HEK293 (cell line): ENCODE measurements around the gene POU4F3.

Experiments
- CTCF ChIP-seq: fragments of 450-650 bp; formaldehyde crosslinking; IDR thresholded peaks from 2 replicates; pipeline ENCODE4 v1.5.1; 2016; ENCODE audit warnings: missing biosample characterization, missing genetic modification characterization
- ZFP69B ChIP-seq: fragments of 450-650 bp; formaldehyde crosslinking; IDR thresholded peaks from 2 replicates; pipeline ENCODE4 v1.5.1; 2016; ENCODE audit warnings: missing biosample characterization, missing genetic modification characterization
- ZNF391 ChIP-seq: fragments of 450-650 bp; formaldehyde crosslinking; IDR thresholded peaks from 2 replicates; pipeline ENCODE4 v1.5.1; 2016; ENCODE audit warnings: low read depth, missing biosample characterization, missing genetic modification characterization, borderline replicate concordance
- ZNF449 ChIP-seq: fragments of 450-650 bp; formaldehyde crosslinking; IDR thresholded peaks from 2 replicates; pipeline ENCODE4 v1.5.1; 2017; ENCODE audit warnings: missing biosample characterization, mild to moderate bottlenecking, missing genetic modification characterization, moderate library complexity
- TF ChIP-seq, protein P1 (sequence below): fragments of 450-650 bp; formaldehyde crosslinking; IDR thresholded peaks from 2 replicates; pipeline ENCODE4 v1.5.1; 2016; ENCODE audit warnings: missing biosample characterization, missing genetic modification characterization

GRCh38 chr5:146357126-146357525 is 18.5 kb downstream of the POU4F3 start:
- TF ChIP-seq CTCF (tag by site-specific recombination) (no peak), ZFP69B (no peak), ZNF449 (tag by site-specific recombination) (no peak), ZNF391 (no peak)
- TF ChIP-seq, protein P1, sequence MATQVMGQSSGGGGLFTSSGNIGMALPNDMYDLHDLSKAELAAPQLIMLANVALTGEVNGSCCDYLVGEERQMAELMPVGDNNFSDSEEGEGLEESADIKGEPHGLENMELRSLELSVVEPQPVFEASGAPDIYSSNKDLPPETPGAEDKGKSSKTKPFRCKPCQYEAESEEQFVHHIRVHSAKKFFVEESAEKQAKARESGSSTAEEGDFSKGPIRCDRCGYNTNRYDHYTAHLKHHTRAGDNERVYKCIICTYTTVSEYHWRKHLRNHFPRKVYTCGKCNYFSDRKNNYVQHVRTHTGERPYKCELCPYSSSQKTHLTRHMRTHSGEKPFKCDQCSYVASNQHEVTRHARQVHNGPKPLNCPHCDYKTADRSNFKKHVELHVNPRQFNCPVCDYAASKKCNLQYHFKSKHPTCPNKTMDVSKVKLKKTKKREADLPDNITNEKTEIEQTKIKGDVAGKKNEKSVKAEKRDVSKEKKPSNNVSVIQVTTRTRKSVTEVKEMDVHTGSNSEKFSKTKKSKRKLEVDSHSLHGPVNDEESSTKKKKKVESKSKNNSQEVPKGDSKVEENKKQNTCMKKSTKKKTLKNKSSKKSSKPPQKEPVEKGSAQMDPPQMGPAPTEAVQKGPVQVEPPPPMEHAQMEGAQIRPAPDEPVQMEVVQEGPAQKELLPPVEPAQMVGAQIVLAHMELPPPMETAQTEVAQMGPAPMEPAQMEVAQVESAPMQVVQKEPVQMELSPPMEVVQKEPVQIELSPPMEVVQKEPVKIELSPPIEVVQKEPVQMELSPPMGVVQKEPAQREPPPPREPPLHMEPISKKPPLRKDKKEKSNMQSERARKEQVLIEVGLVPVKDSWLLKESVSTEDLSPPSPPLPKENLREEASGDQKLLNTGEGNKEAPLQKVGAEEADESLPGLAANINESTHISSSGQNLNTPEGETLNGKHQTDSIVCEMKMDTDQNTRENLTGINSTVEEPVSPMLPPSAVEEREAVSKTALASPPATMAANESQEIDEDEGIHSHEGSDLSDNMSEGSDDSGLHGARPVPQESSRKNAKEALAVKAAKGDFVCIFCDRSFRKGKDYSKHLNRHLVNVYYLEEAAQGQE = no peak
